Measurements from ENCODE around the gene FRYL.
"Not testable (repeated sequence)": the region's sequence is repeated elsewhere in the genome, so short reads cannot be mapped to it uniquely, and the experiment has no call there.

Gene FRYL

DNA sequence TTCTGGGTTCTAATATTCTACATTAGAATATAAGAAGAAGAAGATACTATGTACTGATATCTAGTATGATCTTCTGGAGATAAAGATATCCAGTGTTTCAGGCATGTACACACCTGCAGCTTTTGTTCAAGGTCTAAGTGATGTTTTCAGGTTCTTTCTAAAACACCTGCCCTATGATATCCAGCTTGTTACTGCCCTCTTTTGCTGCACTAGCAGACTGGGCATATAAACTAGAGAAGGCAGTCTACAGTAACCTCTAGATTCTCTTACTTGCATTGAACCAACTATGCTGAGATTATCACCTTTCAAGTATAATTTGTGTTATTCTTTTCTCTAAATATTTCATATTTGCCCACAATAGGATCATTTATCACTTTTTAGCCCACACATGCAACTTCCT, 1.9 kb upstream of the FRYL start:
- DNase-seq: no peak

GRCh38 chr4:48780865-48781214, 761 bp upstream of the FRYL start:
- no peak for DNase-seq

GRCh38 chr4:48779095-48779997, 733 bp downstream of the FRYL start:
- peak; percentile 38 for DNase-seq

GRCh38 chr4:48778431-48779094, 1.5 kb downstream of the FRYL start:
- peak; percentile 15 for DNase-seq

DNA sequence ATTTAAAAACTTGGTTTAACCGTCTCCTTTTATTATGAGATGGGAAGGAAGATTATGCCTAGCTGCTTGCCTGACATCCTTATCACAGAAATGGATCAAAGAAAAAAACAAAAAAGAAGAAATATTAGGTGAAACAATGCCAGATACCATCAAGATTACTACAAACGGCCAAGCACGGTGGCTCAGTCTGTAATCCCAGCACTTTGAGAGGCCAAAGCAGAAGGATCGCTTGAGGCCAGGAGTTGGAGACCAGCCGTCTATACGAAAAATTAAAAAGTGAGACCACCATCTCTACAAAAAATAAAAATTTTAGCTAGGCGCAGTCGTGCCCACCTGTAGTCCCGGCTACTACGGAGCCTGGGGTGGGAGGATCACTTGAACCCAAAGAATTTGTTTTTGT, 2.3 kb downstream of the FRYL start:
- no peak for DNase-seq

DNA sequence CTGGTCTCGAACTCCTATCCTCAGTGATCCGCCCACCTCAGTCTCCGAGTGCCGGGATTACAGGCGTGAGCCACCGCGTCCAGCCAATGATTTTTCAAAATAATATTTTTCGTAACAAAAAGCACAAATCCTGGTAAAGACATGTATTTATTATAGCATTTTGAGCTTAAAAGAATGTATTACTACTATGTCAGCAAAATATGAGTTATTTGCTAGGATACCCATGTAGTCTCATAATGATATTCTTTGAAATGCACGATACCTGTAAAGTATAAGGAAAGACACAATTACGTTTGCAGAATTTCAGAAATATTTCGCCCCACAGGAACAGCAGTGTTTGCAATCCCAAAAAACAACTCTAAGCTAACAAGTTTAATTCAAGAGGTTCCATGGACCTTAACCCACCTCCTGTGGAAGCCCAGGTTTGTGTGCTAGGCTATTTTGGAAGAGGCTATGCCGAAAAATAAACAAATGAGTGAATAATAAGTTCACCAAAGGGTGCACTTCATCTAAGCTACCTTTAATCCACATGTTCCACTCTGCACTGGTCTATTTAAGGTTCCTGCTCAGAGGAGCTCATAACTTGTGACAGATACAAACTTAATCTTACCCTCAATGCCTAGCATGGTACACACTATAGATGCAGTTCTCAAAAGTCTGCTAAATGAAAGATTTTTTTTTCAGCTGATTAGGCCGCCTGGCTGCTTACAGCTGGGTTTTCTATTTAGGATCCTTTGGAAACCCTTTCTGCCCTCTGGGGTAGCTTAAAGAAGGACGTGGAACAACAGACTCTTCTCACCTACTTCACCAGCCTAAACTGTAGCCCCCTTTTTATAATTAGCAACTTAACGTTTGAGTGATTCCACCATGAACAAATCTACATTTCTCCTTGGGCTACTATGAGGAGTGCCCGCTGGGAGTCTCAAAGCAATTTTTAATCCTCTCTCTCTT, 5.0 kb downstream of the FRYL start:
- no peak for DNase-seq

GRCh38 chr4:48772556-48772955, 7.5 kb downstream of the FRYL start:
- DNase-seq: no peak

DNA sequence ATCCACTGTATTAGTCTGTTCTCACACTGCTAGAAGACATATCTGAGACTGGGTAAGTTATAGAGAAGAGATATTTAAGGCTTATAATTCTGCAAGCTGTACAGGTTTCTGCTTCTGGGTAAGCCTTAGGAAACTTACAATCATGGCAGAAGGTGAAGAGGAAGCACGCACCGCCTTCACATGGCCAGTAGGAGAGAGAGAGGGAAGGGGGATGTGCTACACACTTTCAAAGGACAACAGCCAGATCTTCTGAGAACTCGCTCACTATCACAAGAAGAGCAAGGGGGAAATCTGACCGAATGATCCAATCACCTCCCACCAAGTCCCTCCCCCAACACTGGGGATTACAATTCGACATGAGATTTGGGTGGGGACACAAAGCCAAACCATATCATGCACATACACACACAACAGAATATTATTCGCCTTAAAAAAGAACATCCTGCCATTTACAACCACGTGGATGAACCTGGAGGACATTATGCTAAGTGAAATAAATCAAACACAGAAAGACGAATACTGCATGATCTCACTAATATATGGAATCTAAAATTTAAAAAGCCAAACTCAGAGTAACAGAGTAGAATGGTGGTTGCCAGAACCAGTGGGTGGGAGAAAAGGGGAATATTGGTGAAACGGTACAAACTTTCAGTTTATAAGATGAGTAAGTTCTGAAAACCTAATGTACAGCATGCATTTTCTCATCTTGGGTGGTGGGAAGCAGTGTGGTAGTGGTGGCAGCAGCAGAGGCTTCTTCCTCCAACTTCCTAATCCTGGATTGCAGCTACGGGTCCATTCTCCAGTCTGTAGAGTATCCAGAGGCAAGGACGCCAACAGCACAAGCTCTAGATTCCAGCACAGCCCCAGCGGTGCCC, 12.8 kb downstream of the FRYL start:
- DNase-seq: no peak

- DNase-seq: no peak
Measured at GRCh38 chr4:48766131-48766792, 13.8 kb downstream of the FRYL start.

- peak; percentile 74 for DNase-seq
Measured at GRCh38 chr4:48762408-48762807, 17.7 kb downstream of the FRYL start.

GRCh38 chr4:48761286-48761685, 18.8 kb downstream of the FRYL start:
- DNase-seq: no peak

- not testable (repeated sequence) for DNase-seq
Measured at GRCh38 chr4:48758703-48759102, 21.4 kb downstream of the FRYL start.

GRCh38 chr4:48756689-48757220, 23.3 kb downstream of the FRYL start:
- no peak for DNase-seq

DNA sequence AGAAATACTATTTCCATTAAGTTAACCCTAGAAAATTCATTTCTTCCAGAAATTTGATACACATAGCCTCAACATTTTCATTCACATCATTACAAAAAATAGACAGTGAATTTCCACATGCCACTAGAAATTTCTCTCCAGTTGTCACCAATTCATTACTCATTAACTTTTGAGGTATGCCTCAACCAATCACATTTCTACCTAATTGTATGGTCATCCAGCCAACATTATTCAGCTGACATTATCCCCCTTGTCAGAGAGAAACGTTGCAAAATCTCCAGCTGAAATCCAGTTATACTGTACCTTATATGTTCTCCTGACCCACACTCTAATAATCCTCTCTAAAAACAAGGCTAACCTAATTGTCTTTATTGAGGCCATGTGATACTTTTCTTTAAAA, 24.8 kb downstream of the FRYL start:
- DNase-seq: no peak

GRCh38 chr4:48753159-48753558, 26.9 kb downstream of the FRYL start:
- DNase-seq: no peak

- DNase-seq: no peak
Measured at GRCh38 chr4:48752726-48753125, 27.4 kb downstream of the FRYL start.

DNA sequence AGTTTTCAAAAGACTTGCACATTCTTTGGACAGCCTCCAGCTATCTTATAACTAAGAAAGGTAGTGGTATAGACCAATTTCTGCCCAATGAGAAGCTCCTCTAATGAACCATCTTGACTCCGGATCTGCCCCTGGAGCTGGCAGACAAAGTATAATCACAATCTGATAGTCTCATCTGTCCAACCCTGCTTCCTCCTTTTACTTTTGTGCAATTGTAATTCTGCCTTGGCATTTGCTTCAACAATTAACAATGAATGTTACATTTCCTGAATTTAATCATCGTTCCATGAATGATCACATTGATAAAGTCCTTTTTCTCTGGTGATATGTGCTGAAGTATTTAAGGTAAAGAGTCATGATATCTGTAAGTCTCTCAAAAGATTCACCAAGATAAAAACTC, 27.8 kb downstream of the FRYL start:
- no peak for DNase-seq

DNA sequence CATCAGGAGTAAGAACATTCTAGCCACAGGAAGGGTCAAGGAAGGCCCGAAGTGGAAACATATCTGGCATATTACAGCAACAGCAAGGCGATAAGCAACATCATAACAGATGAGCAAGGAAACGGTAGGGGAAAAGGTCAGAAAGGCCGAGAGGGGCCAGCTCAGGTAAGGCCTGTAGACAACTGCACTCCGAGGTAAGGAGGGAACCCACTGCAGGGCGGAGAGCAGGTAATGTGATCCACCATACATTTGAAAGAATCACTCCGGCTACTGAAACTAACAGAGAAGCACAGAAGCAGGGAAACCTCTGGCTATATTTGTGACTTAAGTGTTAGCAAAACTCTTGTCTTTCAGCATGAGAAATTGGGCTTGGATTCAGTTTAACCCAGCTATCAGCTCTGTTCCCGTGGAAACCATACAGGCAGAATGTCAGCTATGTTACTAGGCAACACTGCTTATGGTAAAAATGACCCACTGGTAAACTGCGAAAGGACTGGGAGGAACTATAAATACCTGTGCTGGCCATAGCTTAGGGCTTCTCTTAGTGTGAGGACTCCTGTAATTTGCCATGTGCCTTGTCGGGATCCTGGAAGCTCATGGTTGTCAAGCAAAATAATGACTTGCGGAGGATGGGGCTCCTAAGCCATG, 31.0 kb downstream of the FRYL start:
- no peak for DNase-seq

- DNase-seq: no peak
Measured at GRCh38 chr4:48746608-48747362, 33.3 kb downstream of the FRYL start.

DNA sequence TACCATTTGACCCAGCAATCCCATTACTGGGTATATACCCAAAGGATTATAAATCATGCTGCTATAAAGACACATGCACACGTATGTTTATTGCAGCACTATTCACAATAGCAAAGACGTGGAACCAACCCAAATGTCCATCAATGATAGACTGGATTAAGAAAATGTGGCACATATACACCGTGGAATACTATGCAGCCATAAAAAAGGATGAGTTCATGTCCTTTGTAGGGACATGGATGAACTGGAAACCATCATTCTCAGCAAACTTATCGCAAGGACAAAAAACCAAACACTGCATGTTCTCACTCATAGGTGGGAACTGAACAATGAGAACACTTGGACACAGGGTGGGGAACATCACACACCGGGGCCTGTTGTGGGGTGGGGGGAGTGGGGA, 34.9 kb downstream of the FRYL start:
- DNase-seq: not testable (repeated sequence)
